ENCODE measurements around the gene MGP.

GRCh38 chr12:14833952-14834351 lies 51.7 kb downstream of the MGP start:
- TF ChIP-seq CTCF (IDR thresholded peaks at IDR 0.05) (no peak), POLR2A (IDR thresholded peaks at IDR 0.05) (no peak)
